ENCODE data around the gene BTBD9.

GRCh38 chr6:38173909-38174308 is 465.8 kb downstream of the BTBD9 start:
- TF ChIP-seq CTCF (IDR thresholded peaks at IDR 0.05) (no peak), POLR2A (IDR thresholded peaks at IDR 0.05) (no peak)
